WTC11 (cell line): Measurements from ENCODE around the gene TMTC1. TPM values are rescaled to one million over a fixed set of nuclear protein-coding genes. Genes with fewer than 3 reads are reported as not detected.

Source experiments
- ATAC-seq: fragments of 200-7000 bp; cut with Tn5 transposase; 2 replicates; pipeline ENCODE4 v1.10.0; 2021; ENCODE audit warnings: mild to moderate bottlenecking, moderate library complexity
- CTCF ChIA-PET: fragments of 300-600 bp; sonication (Branson Sonifier 250); formaldehyde crosslinking; loops from one replicate; lab custom pipeline; 2021; ENCODE audit warnings: antibody characterized with exemption; lab: Charles Lee
- POLR2A ChIA-PET: fragments of 350-600 bp; sonication (Branson Sonifier 250); formaldehyde crosslinking; loops from one replicate; lab custom pipeline; 2021; ENCODE audit warnings: antibody characterized with exemption; lab: Charles Lee
- DNase-seq: peaks from one replicate; pipeline ENCODE4 v3.0.0; 2021; ENCODE audit warnings: low spot score
- H3K27ac Mint-ChIP-seq: 2 replicates; pipeline ENCODE4 v1.8.0; 2021; ENCODE audit warnings: mixed read lengths
- H3K27me3 Mint-ChIP-seq: 2 replicates; pipeline ENCODE4 v1.8.0; 2021; ENCODE audit warnings: low read depth, mild to moderate bottlenecking, moderate library complexity, mixed read lengths
- H3K36me3 Mint-ChIP-seq: 2 replicates; pipeline ENCODE4 v1.8.0; 2021; ENCODE audit warnings: mixed read lengths
- H3K4me1 Mint-ChIP-seq: 2 replicates; pipeline ENCODE4 v1.8.0; 2022; ENCODE audit warnings: mixed read lengths
- H3K4me3 Mint-ChIP-seq: 2 replicates; pipeline ENCODE4 v1.8.0; 2021; ENCODE audit warnings: mild to moderate bottlenecking, moderate library complexity, mixed read lengths
- H3K9me3 Mint-ChIP-seq: 2 replicates; pipeline ENCODE4 v1.8.0; 2021; ENCODE audit warnings: mixed read lengths
- ATF1 ChIP-seq: sonication (generic); formaldehyde crosslinking; IDR thresholded peaks from 2 replicates; pipeline ENCODE4 v1.8.1; 2023; ENCODE audit warnings: mild to moderate bottlenecking, moderate library complexity, missing genetic modification reagents
- ELF4 ChIP-seq: sonication (generic); formaldehyde crosslinking; IDR thresholded peaks from 2 replicates; pipeline ENCODE4 v1.8.1; 2022; ENCODE audit warnings: low read depth, mild to moderate bottlenecking, moderate library complexity, missing genetic modification reagents
- FOXJ3 ChIP-seq: sonication (generic); formaldehyde crosslinking; IDR thresholded peaks from 2 replicates; pipeline ENCODE4 v1.9.0; 2021; ENCODE audit warnings: missing genetic modification reagents, mild to moderate bottlenecking, borderline replicate concordance
- JAZF1 ChIP-seq: fragments of 250-450 bp; sonication (Bioruptor Pico); IDR thresholded peaks from 2 replicates; pipeline ENCODE4 v1.9.0; 2021; ENCODE audit warnings: moderate library complexity, mild to moderate bottlenecking, inconsistent platforms
- MXD4 ChIP-seq: fragments of 250-450 bp; sonication (Bioruptor Pico); IDR thresholded peaks from 2 replicates; pipeline ENCODE4 v1.8.0; 2021; ENCODE audit warnings: mild to moderate bottlenecking, moderate library complexity, borderline replicate concordance
- MYBL2 ChIP-seq: sonication (generic); formaldehyde crosslinking; IDR thresholded peaks from 2 replicates; pipeline ENCODE4 v1.8.1; 2023; ENCODE audit warnings: mild to moderate bottlenecking, moderate library complexity, missing genetic modification reagents
- NFE2L1 ChIP-seq: sonication (generic); formaldehyde crosslinking; IDR thresholded peaks from 2 replicates; pipeline ENCODE4 v1.8.1; 2023; ENCODE audit warnings: missing genetic modification reagents
- ZBTB21 ChIP-seq: sonication (generic); formaldehyde crosslinking; IDR thresholded peaks from 2 replicates; pipeline ENCODE4 v1.8.1; 2023; ENCODE audit warnings: mild to moderate bottlenecking, missing genetic modification reagents, borderline replicate concordance
- ZNF121 ChIP-seq: sonication (generic); formaldehyde crosslinking; IDR thresholded peaks from 2 replicates; pipeline ENCODE4 v1.8.0; 2023; ENCODE audit warnings: missing genetic modification reagents
- ZNF263 ChIP-seq: sonication (generic); formaldehyde crosslinking; IDR thresholded peaks from 2 replicates; pipeline ENCODE4 v1.8.1; 2022; ENCODE audit warnings: low read depth, mild to moderate bottlenecking, moderate library complexity, missing genetic modification reagents
- total RNA-seq: library from RNA; stranded (reverse); gene quantifications from 3 replicates; pipeline ENCODE4 v1.2.3, GENCODE V29; 2021
- TF ChIP-seq, protein P1 (sequence below): fragments of 250-450 bp; sonication (Bioruptor Pico); IDR thresholded peaks from 2 replicates; pipeline ENCODE4 v1.9.0; 2021; ENCODE audit warnings: mild to moderate bottlenecking
- TF ChIP-seq, protein P2 (sequence below): sonication (generic); formaldehyde crosslinking; IDR thresholded peaks from 2 replicates; pipeline ENCODE4 v1.8.0; 2022; ENCODE audit warnings: missing genetic modification reagents
- TF ChIP-seq, protein P3 (sequence below): sonication (generic); formaldehyde crosslinking; IDR thresholded peaks from 2 replicates; pipeline ENCODE4 v1.8.0; 2023; ENCODE audit warnings: mild to moderate bottlenecking, missing genetic modification reagents

TMTC1 gene
- total RNA-seq, 1 experiment from 2014 or later = 17.3 TPM

DNA sequence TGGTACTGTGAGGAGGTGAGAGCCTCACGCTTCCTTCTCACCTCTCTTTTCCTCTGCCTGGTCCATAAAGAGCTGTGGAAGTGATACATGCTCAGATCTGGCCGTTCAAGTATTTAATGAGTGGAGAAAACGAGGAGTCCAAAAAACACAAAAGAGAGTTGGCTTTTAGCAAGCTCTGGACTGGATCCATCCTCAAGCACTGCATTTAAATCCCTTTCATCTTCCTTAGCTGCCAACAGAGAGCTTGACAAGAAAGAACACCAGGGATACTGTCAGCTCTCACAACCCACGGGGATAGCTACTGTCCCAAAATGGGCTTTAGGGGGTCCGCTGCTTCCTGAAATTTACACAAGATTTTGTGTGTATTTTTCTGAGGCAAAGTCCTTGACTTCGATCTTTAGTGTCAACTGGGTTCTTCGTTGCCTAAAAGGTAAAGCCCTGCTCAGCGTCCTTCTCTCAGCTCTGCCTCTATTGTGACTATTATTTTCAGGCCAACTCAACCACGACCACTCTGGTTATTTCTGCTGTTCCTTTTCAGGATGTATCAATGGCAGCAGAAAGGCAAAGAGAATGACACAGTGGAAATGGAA, 120.9 kb downstream of the TMTC1 start:
- CTCF ChIA-PET = interaction anchor here (1.2 kb wide), 1 partner anchor 227 kb away, joined by 4 read pairs; no protein-coding TSS in a partner anchor

DNA sequence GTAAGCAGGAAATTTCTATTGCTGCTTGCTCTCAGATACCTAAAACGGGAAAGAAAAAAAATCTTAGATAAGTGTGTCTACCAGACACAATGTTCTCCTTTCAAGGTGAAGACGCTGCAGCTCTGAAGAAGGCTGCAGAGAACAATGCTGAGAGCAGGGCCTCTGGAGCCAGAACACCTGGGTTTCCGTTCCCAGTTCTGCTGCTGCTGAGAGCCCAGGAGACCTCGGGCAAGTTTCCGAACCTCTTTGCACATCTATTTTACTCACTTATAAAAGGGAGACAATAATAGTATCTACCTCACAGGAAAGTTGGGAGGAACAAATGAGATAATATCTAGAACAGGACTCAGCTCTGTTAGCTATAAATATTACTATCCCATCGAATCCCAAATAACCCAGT, 122.9 kb downstream of the TMTC1 start:
- ATAC-seq (no peak), DNase-seq (no peak)
- Mint-ChIP-seq H3K27ac (no peak overlapping the region), H3K9me3 (peaks cover 5% of the 10 kb centered on the region), H3K27me3 (no peaks in the 10 kb centered on the region), H3K4me3 (no peak overlapping the region), H3K36me3 (peaks cover 2% of the 10 kb centered on the region), H3K4me1 (peaks cover 21% of the 10 kb centered on the region)
- ChIA-PET POLR2A (no interaction called here), CTCF (no interaction called here)
- TF ChIP-seq MXD4 (no peak), MYBL2 (no peak), ELF4 (no peak), FOXJ3 (CRISPR knock-in tag) (no peak)
- TF ChIP-seq, protein P1, sequence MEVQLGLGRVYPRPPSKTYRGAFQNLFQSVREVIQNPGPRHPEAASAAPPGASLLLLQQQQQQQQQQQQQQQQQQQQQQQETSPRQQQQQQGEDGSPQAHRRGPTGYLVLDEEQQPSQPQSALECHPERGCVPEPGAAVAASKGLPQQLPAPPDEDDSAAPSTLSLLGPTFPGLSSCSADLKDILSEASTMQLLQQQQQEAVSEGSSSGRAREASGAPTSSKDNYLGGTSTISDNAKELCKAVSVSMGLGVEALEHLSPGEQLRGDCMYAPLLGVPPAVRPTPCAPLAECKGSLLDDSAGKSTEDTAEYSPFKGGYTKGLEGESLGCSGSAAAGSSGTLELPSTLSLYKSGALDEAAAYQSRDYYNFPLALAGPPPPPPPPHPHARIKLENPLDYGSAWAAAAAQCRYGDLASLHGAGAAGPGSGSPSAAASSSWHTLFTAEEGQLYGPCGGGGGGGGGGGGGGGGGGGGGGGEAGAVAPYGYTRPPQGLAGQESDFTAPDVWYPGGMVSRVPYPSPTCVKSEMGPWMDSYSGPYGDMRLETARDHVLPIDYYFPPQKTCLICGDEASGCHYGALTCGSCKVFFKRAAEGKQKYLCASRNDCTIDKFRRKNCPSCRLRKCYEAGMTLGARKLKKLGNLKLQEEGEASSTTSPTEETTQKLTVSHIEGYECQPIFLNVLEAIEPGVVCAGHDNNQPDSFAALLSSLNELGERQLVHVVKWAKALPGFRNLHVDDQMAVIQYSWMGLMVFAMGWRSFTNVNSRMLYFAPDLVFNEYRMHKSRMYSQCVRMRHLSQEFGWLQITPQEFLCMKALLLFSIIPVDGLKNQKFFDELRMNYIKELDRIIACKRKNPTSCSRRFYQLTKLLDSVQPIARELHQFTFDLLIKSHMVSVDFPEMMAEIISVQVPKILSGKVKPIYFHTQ (CRISPR knock-in tag) = no peak

More for the DNA sequence above, 120.9 kb downstream of the TMTC1 start:
- H3K27me3 Mint-ChIP-seq = no peaks in the 10 kb centered on the region
- H3K4me1 Mint-ChIP-seq = peaks cover 35% of the 10 kb centered on the region
- peaks cover 2% of the 10 kb centered on the region for H3K36me3 Mint-ChIP-seq
- peaks cover 5% of the 10 kb centered on the region for H3K9me3 Mint-ChIP-seq
- DNase-seq = no peak
- no peak for ATAC-seq
- no peak overlapping the region for H3K4me3 Mint-ChIP-seq
- TF ChIP-seq ZBTB21 (CRISPR knock-in tag) = no peak
- TF ChIP-seq, protein P2, sequence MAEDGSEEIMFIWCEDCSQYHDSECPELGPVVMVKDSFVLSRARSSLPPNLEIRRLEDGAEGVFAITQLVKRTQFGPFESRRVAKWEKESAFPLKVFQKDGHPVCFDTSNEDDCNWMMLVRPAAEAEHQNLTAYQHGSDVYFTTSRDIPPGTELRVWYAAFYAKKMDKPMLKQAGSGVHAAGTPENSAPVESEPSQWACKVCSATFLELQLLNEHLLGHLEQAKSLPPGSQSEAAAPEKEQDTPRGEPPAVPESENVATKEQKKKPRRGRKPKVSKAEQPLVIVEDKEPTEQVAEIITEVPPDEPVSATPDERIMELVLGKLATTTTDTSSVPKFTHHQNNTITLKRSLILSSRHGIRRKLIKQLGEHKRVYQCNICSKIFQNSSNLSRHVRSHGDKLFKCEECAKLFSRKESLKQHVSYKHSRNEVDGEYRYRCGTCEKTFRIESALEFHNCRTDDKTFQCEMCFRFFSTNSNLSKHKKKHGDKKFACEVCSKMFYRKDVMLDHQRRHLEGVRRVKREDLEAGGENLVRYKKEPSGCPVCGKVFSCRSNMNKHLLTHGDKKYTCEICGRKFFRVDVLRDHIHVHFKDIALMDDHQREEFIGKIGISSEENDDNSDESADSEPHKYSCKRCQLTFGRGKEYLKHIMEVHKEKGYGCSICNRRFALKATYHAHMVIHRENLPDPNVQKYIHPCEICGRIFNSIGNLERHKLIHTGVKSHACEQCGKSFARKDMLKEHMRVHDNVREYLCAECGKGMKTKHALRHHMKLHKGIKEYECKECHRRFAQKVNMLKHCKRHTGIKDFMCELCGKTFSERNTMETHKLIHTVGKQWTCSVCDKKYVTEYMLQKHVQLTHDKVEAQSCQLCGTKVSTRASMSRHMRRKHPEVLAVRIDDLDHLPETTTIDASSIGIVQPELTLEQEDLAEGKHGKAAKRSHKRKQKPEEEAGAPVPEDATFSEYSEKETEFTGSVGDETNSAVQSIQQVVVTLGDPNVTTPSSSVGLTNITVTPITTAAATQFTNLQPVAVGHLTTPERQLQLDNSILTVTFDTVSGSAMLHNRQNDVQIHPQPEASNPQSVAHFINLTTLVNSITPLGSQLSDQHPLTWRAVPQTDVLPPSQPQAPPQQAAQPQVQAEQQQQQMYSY (CRISPR knock-in tag) = peak; percentile 57
- no peak for TF ChIP-seq ZNF263 (CRISPR knock-in tag)
- TF ChIP-seq JAZF1 = no peak
- TF ChIP-seq, protein P3, sequence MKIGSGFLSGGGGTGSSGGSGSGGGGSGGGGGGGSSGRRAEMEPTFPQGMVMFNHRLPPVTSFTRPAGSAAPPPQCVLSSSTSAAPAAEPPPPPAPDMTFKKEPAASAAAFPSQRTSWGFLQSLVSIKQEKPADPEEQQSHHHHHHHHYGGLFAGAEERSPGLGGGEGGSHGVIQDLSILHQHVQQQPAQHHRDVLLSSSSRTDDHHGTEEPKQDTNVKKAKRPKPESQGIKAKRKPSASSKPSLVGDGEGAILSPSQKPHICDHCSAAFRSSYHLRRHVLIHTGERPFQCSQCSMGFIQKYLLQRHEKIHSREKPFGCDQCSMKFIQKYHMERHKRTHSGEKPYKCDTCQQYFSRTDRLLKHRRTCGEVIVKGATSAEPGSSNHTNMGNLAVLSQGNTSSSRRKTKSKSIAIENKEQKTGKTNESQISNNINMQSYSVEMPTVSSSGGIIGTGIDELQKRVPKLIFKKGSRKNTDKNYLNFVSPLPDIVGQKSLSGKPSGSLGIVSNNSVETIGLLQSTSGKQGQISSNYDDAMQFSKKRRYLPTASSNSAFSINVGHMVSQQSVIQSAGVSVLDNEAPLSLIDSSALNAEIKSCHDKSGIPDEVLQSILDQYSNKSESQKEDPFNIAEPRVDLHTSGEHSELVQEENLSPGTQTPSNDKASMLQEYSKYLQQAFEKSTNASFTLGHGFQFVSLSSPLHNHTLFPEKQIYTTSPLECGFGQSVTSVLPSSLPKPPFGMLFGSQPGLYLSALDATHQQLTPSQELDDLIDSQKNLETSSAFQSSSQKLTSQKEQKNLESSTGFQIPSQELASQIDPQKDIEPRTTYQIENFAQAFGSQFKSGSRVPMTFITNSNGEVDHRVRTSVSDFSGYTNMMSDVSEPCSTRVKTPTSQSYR = no peak
- TF ChIP-seq NFE2L1 (CRISPR knock-in tag) = no peak
- TF ChIP-seq ZNF121 (CRISPR knock-in tag) = no peak
- no peak for TF ChIP-seq ATF1 (CRISPR knock-in tag)
- H3K27ac Mint-ChIP-seq = peak overlapping the region; percentile 29; the same call in 1 of the 2 replicates
- POLR2A ChIA-PET = no interaction called here
